H1 (cell line): Measurements from ENCODE around the gene DCDC1. TPM values are rescaled to one million over a fixed set of nuclear protein-coding genes. Genes with fewer than 3 reads are reported as not detected.

ENCODE experiments used
- CTCF ChIA-PET: fragments of 300-600 bp; sonication (Branson Sonifier 250); formaldehyde crosslinking; loops from one replicate; lab custom pipeline; 2021; ENCODE audit not compliant: partially characterized antibody; lab: Charles Lee
- POLR2A ChIA-PET: fragments of 300-600 bp; sonication (Branson Sonifier 250); formaldehyde crosslinking; loops from one replicate; lab custom pipeline; 2021; ENCODE audit warnings: inconsistent platforms; ENCODE audit not compliant: partially characterized antibody; lab: Charles Lee
- DNase-seq, 2 experiments: peaks; one replicate each; pipeline versions ENCODE4 v3.0.0 to v3.0.0-alpha.2; 2010 to 2022; ENCODE audit warnings: low spot score in 2 of 2, low read depth in 1 of 2, mixed read lengths in 1 of 2
- FAIRE-seq: peaks from 2 replicates; lab custom pipeline; 2011; peaks lifted over from hg19 to GRCh38; lab: Jason Lieb, UNC
- H2AFZ ChIP-seq: 2 replicates; pipeline ENCODE4 v1.8.1; 2012; ENCODE audit warnings: low read length, inconsistent platforms
- H2AK5ac ChIP-seq: 2 replicates; pipeline ENCODE4 v1.6.1; 2013; ENCODE audit warnings: low read depth, low read length
- H2BK120ac ChIP-seq: replicated peaks from 2 replicates; pipeline ENCODE3; 2013; ENCODE audit warnings: low read depth, low read length, inconsistent platforms
- H2BK12ac ChIP-seq: 2 replicates; pipeline ENCODE4 v1.6.1; 2013; ENCODE audit warnings: low read depth, low read length
- H2BK15ac ChIP-seq: 2 replicates; pipeline ENCODE4 v1.6.1; 2013; ENCODE audit warnings: low read length
- H2BK20ac ChIP-seq: 2 replicates; pipeline ENCODE4 v1.6.1; 2013; ENCODE audit warnings: low read length
- H2BK5ac ChIP-seq: 2 replicates; pipeline ENCODE4 v1.6.1; 2013; ENCODE audit warnings: low read depth, low read length
- H3K14ac ChIP-seq: 2 replicates; pipeline ENCODE4 v1.6.1; 2013; ENCODE audit warnings: inconsistent platforms; ENCODE audit not compliant: insufficient read length
- H3K18ac ChIP-seq: 2 replicates; pipeline ENCODE4 v1.6.1; 2013; ENCODE audit warnings: low read length; ENCODE audit errors: extremely low read depth
- H3K23ac ChIP-seq: 2 replicates; pipeline ENCODE4 v1.6.1; 2013; ENCODE audit warnings: inconsistent platforms; ENCODE audit not compliant: insufficient read length
- H3K23me2 ChIP-seq: 2 replicates; pipeline ENCODE4 v1.6.1; 2013; ENCODE audit warnings: low read depth, low read length
- H3K27ac ChIP-seq: 2 replicates; pipeline ENCODE4 v1.6.1; 2011; ENCODE audit warnings: low read depth, low read length, inconsistent platforms
- H3K27me3 ChIP-seq, 4 experiments: replicated peaks in 1 of 4; 1 replicate in 1 of 4; 2 replicates in 3 of 4; pipeline versions ENCODE4 v1.6.1 to v1.8.1; 2011 to 2013; ENCODE audit warnings: low read length in 3 of 4, mild to moderate bottlenecking in 3 of 4, inconsistent platforms in 2 of 4, mixed read lengths in 2 of 4, moderate library complexity in 1 of 4; ENCODE audit not compliant: control insufficient read depth in 3 of 4, insufficient read depth in 3 of 4; ENCODE audit errors: extremely low read depth in 1 of 4
- H3K36me3 ChIP-seq, 4 experiments: 2 replicates each; pipeline versions ENCODE4 v1.6.1 to v1.8.1; 2011 to 2013; ENCODE audit warnings: mild to moderate bottlenecking in 4 of 4, low read length in 3 of 4, moderate library complexity in 2 of 4, control low read depth in 1 of 4, inconsistent platforms in 1 of 4; ENCODE audit not compliant: insufficient read depth in 4 of 4, control insufficient read depth in 2 of 4
- H3K4ac ChIP-seq: replicated peaks from 2 replicates; pipeline ENCODE3; 2013; ENCODE audit warnings: low read length, low read depth, mixed read lengths, inconsistent platforms; ENCODE audit not compliant: insufficient read length
- H3K4me1 ChIP-seq, 4 experiments: replicated peaks in 1 of 4; 1 replicate in 1 of 4; 2 replicates in 3 of 4; pipeline versions ENCODE4 v1.6.1 to v1.8.1; 2011 to 2013; ENCODE audit warnings: low read length in 3 of 4, inconsistent platforms in 2 of 4, mixed read lengths in 1 of 4; ENCODE audit not compliant: insufficient read depth in 4 of 4, control insufficient read depth in 3 of 4
- H3K4me2 ChIP-seq, 2 experiments: 2 replicates each; pipeline versions ENCODE4 v1.6.1 to v1.8.1; 2011 to 2013; ENCODE audit warnings: low read depth in 2 of 2, low read length in 2 of 2, control low read depth in 1 of 2, inconsistent platforms in 1 of 2, mild to moderate bottlenecking in 1 of 2; ENCODE audit not compliant: insufficient read depth in 1 of 2
- H3K4me3 ChIP-seq, 4 experiments: fragments of 200-600, 300-600 bp in 1 of 4; sonication (generic), shearing (Covaris generic), sonication (Bioruptor Twin) in 1 of 4; 2 replicates each; pipeline versions ENCODE4 v1.5.1 to v1.8.1; 2011 to 2016; ENCODE audit warnings: low read length in 4 of 4, low read depth in 3 of 4, control low read depth in 2 of 4, inconsistent platforms in 2 of 4, mild to moderate bottlenecking in 2 of 4, mixed read lengths in 1 of 4, moderate library complexity in 1 of 4; ENCODE audit not compliant: insufficient read depth in 2 of 4; ENCODE audit errors: extremely low read depth in 1 of 4
- H3K56ac ChIP-seq: replicated peaks from 2 replicates; pipeline ENCODE3; 2013; ENCODE audit warnings: low read depth, mild to moderate bottlenecking, mixed read lengths, low read length, inconsistent platforms; ENCODE audit not compliant: insufficient read length
- H3K79me1 ChIP-seq: 2 replicates; pipeline ENCODE4 v1.6.1; 2013; ENCODE audit warnings: low read depth, low read length, control low read depth
- H3K79me2 ChIP-seq, 2 experiments: 2 replicates each; pipeline versions ENCODE4 v1.6.1 to v1.8.1; 2012 to 2013; ENCODE audit warnings: low read length in 2 of 2, mild to moderate bottlenecking in 2 of 2, inconsistent platforms in 1 of 2; ENCODE audit not compliant: insufficient read depth in 2 of 2, control insufficient read depth in 1 of 2
- H3K9ac ChIP-seq, 4 experiments: replicated peaks in 1 of 4; 1 replicate in 1 of 4; 2 replicates in 3 of 4; pipeline versions ENCODE4 v1.6.1 to v1.8.1; 2011 to 2013; ENCODE audit warnings: low read depth in 3 of 4, low read length in 3 of 4, control low read depth in 2 of 4, mild to moderate bottlenecking in 2 of 4, moderate library complexity in 2 of 4, inconsistent platforms in 1 of 4; ENCODE audit errors: extremely low read depth in 1 of 4
- H3K9me3 ChIP-seq, 2 experiments: 2 replicates each; pipeline versions ENCODE4 v1.6.1 to v1.8.1; 2012 to 2013; ENCODE audit warnings: mild to moderate bottlenecking in 2 of 2, moderate library complexity in 2 of 2, control low read depth in 1 of 2, inconsistent platforms in 1 of 2, low read depth in 1 of 2, low read length in 1 of 2, mixed read lengths in 1 of 2; ENCODE audit not compliant: insufficient read depth in 2 of 2
- H4K20me1 ChIP-seq, 2 experiments: replicated peaks in 1 of 2; 2 replicates each; pipeline versions ENCODE3 to v1.8.1; 2011 to 2013; ENCODE audit warnings: inconsistent platforms in 2 of 2, low read length in 2 of 2, mild to moderate bottlenecking in 1 of 2; ENCODE audit not compliant: insufficient read depth in 2 of 2, control insufficient read depth in 1 of 2
- H4K5ac ChIP-seq: 2 replicates; pipeline ENCODE4 v1.6.1; 2013; ENCODE audit warnings: low read length, low read depth, mixed read lengths, inconsistent platforms; ENCODE audit not compliant: insufficient read length
- H4K8ac ChIP-seq: 2 replicates; pipeline ENCODE4 v1.8.0; 2013; ENCODE audit warnings: mild to moderate bottlenecking, moderate library complexity, low read length, inconsistent platforms; ENCODE audit not compliant: insufficient read depth; ENCODE audit errors: extremely low read depth
- H4K91ac ChIP-seq: replicated peaks from 2 replicates; pipeline ENCODE3; 2013; ENCODE audit warnings: low read length, mixed read lengths, inconsistent platforms; ENCODE audit not compliant: insufficient read length
- BACH1 ChIP-seq: IDR thresholded peaks from 2 replicates; pipeline ENCODE4 v1.6.1; 2012; ENCODE audit warnings: low read length, improper control_type of control experiment
- BRCA1 ChIP-seq: IDR thresholded peaks from 2 replicates; pipeline ENCODE4 v1.6.1; 2012; ENCODE audit warnings: low read depth, low read length, improper control_type of control experiment
- CBX5 ChIP-seq: fragments of 300-800, 300-1000 bp; sonication (generic); IDR thresholded peaks from 2 replicates; pipeline ENCODE4 v1.7.1; 2016; ENCODE audit warnings: antibody characterized with exemption, low read length, low read depth
- FOSL1 ChIP-seq: IDR thresholded peaks from 2 replicates; pipeline ENCODE4 v1.6.1; 2011; ENCODE audit warnings: mild to moderate bottlenecking, low read depth, low read length, moderate library complexity; ENCODE audit not compliant: insufficient read depth
- GABPA ChIP-seq: IDR thresholded peaks from 2 replicates; pipeline ENCODE4 v1.6.1; 2011; ENCODE audit warnings: mild to moderate bottlenecking, low read length, moderate library complexity, borderline replicate concordance; ENCODE audit not compliant: insufficient read depth
- HDAC2 ChIP-seq, 2 experiments: fragments of 300-600 bp in 1 of 2; sonication (generic) in 1 of 2; IDR thresholded peaks; 2 replicates each; pipeline ENCODE4 v1.6.1; 2011 to 2012; ENCODE audit warnings: low read depth in 2 of 2, low read length in 2 of 2, mild to moderate bottlenecking in 2 of 2, moderate library complexity in 2 of 2, borderline replicate concordance in 1 of 2, inconsistent platforms in 1 of 2
- KDM4A ChIP-seq: IDR thresholded peaks from one replicate; pipeline ENCODE4 v1.7.1; 2012; ENCODE audit warnings: low read depth, mild to moderate bottlenecking, moderate library complexity, low read length, inconsistent platforms; ENCODE audit not compliant: severe bottlenecking
- MAFK ChIP-seq: IDR thresholded peaks from 2 replicates; pipeline ENCODE4 v1.6.1; 2012; ENCODE audit warnings: low read depth, mild to moderate bottlenecking, improper control_type of control experiment, low read length
- POLR2A ChIP-seq, 2 experiments: IDR thresholded peaks; 1 replicate in 1 of 2; 2 replicates in 1 of 2; pipeline ENCODE4 v1.6.1; 2011; ENCODE audit warnings: low read depth in 2 of 2, low read length in 2 of 2, mild to moderate bottlenecking in 2 of 2; ENCODE audit errors: control extremely low read depth in 1 of 2
- RFX5 ChIP-seq: IDR thresholded peaks from 2 replicates; pipeline ENCODE4 v1.6.1; 2011; ENCODE audit warnings: low read depth, low read length, improper control_type of control experiment, borderline replicate concordance
- SIRT6 ChIP-seq: IDR thresholded peaks from one replicate; pipeline ENCODE4 v1.7.1; 2012; ENCODE audit warnings: low read length, inconsistent platforms
- SP4 ChIP-seq: IDR thresholded peaks from 2 replicates; pipeline ENCODE4 v1.6.1; 2012; ENCODE audit warnings: low read length, inconsistent platforms
- WGBS, 2 experiments: shearing (Covaris generic) in 1 of 2; methylation state at CpG; one replicate each; pipeline versions ENCODE4 v1.1.6 to v1.1.7; 2013 to 2015; ENCODE audit warnings: low lambda C conversion rate in 2 of 2, mixed read lengths in 2 of 2, inconsistent platforms in 1 of 2, low coverage in 1 of 2, missing lambda C conversion rate in 1 of 2; ENCODE audit not compliant: insufficient replicate concordance in 2 of 2, insufficient coverage in 1 of 2, insufficient read length in 1 of 2; ENCODE audit errors: extremely low coverage in 1 of 2, missing lambda C conversion rate in 1 of 2; 5-methylcytosine and 5-hydroxymethylcytosine counted together
- polyA plus RNA-seq, 7 experiments: library from polyadenylated mRNA; depleted of rRNA in 3 of 7; stranded (reverse) in 5 of 7; unstranded in 2 of 7; fragments of >200 nt in 5 of 7; fragments of 200-250 nt in 2 of 7; gene quantifications; 1 replicate in 5 of 7; 2 replicates in 1 of 7; 4 replicates in 1 of 7; pipeline versions ENCODE4 v1.2.1 to v1.2.3, GENCODE V29; 2011 to 2013; ENCODE audit warnings: missing spikeins in 2 of 7, mixed read lengths in 2 of 7
- total RNA-seq: library from RNA; stranded (reverse); fragmentation: NEBNext Ultra II Directional; extraction: Animal tissue kit (Norgen Biotek cat#: 25700); gene quantifications from 2 replicates; pipeline ENCODE4 v1.2.1, GENCODE V29; 2021

DCDC1 gene
- total and polyA plus RNA-seq, 2 of the 8 experiments (the other 6 are each of a cell fraction or from before 2014, with no cell fraction given), result 0.15 to 0.56 TPM

- Histone ChIP-seq H2BK12ac (no peak overlapping the region), H3K4me1 (no peaks in the 10 kb centered on the region), H3K9me3 (no peaks in the 10 kb centered on the region), H2BK120ac (no peak overlapping the region), H3K56ac (no peak overlapping the region), H3K4ac (no peak overlapping the region), H3K4me3 (no peak overlapping the region), H4K20me1 (no peaks in the 10 kb centered on the region), H3K23me2 (no peaks in the 10 kb centered on the region), H4K8ac (no peak overlapping the region), H2BK20ac (no peak overlapping the region), H2AK5ac (no peak overlapping the region), H3K23ac (no peak overlapping the region), H3K27ac (no peak overlapping the region), H4K91ac (no peak overlapping the region), H3K9ac (no peak overlapping the region), H3K27me3 (no peaks in the 10 kb centered on the region), H3K18ac (no peak overlapping the region), H3K14ac (no peak overlapping the region), H3K4me2 (no peak overlapping the region), H3K36me3 (no peaks in the 10 kb centered on the region), H2BK5ac (no peak overlapping the region), H2BK15ac (no peak overlapping the region), H4K5ac (no peak overlapping the region), H2AFZ (no peak overlapping the region), H3K79me2 (no peaks in the 10 kb centered on the region), H3K79me1 (no peaks in the 10 kb centered on the region)
- no peak for FAIRE-seq
- no peak for TF ChIP-seq SIRT6
- no peak for TF ChIP-seq RFX5
- no peak for TF ChIP-seq HDAC2 (IDR thresholded peaks at IDR 0.05; ENCODE audit: borderline replicate concordance in 1 of 2, low read depth in 2 of 2, low read length in 2 of 2)
- no peak for TF ChIP-seq POLR2A (IDR thresholded peaks at IDR 0.05; ENCODE audit: control extremely low read depth in 1 of 2, low read depth in 2 of 2, low read length in 2 of 2)
- TF ChIP-seq BACH1, result no peak
- no peak for TF ChIP-seq CBX5
- TF ChIP-seq GABPA, result no peak
- no peak for TF ChIP-seq MAFK
- TF ChIP-seq SP4, result no peak
- no peak for TF ChIP-seq BRCA1
- no peak for TF ChIP-seq FOSL1
- TF ChIP-seq KDM4A, result no peak
- 86% methylated on average over 3 of the region's 3 CpGs; no CpG with 5 or more reads in 1 of the 2 experiments for WGBS, 2 experiments
- ChIA-PET POLR2A (no interaction called here), CTCF (interaction anchor here (3.1 kb wide), 1 partner anchor 13 kb away, joined by 14 read pairs; no protein-coding TSS in a partner anchor)
- no peak for DNase-seq
These were observed 42.1 kb downstream of the DCDC1 start for GRCh38 chr11:31327417-31327816.
